Heart right ventricle (tissue), 16 donors: ENCODE measurements around the gene FRMD4B. TPM values are rescaled to one million over a fixed set of nuclear protein-coding genes. Genes with fewer than 3 reads are reported as not detected.

Experiments
- ATAC-seq, 8 donors: fragments of 200-7000 bp; cut with Tn5 transposase; one replicate each; pipeline ENCODE4 v1.9.1; 2020; ENCODE audit warnings: mild to moderate bottlenecking in 8 of 8, moderate library complexity in 8 of 8, moderate number of reproducible peaks in 1 of 8
- DNase-seq, 2 donors: peaks; one replicate each; pipeline ENCODE4 v3.0.0-alpha.2; 2020
- H3K27ac ChIP-seq, 10 donors: fragments of 200-600 bp; sonication (generic) in 2 of 10; one replicate each; pipeline versions ENCODE4 v1.5.0 to v1.8.0; 2020 to 2022; ENCODE audit warnings: mild to moderate bottlenecking in 3 of 10
- H3K27me3 ChIP-seq, 7 donors: fragments of 200-600 bp; one replicate each; pipeline ENCODE4 v1.8.0; 2021 to 2022; ENCODE audit warnings: mild to moderate bottlenecking in 2 of 7
- H3K36me3 ChIP-seq, 9 donors: fragments of 200-600 bp; sonication (generic) in 1 of 9; one replicate each; pipeline versions ENCODE4 v1.5.0 to v1.8.0; 2020 to 2022; ENCODE audit warnings: mild to moderate bottlenecking in 2 of 9
- H3K4me1 ChIP-seq, 9 donors: fragments of 200-600 bp; sonication (generic) in 1 of 9; one replicate each; pipeline versions ENCODE4 v1.5.0 to v1.8.0; 2020 to 2022; ENCODE audit warnings: mild to moderate bottlenecking in 4 of 9
- H3K4me3 ChIP-seq, 10 donors: fragments of 200-600 bp; sonication (generic) in 2 of 10; one replicate each; pipeline versions ENCODE4 v1.5.0 to v1.8.0; 2020 to 2022; ENCODE audit warnings: mild to moderate bottlenecking in 7 of 10, moderate library complexity in 2 of 10
- H3K9me3 ChIP-seq, 11 donors: fragments of 200-600 bp in 10 of 11; sonication (generic) in 2 of 11; one replicate each; pipeline versions ENCODE4 v1.5.0 to v1.8.0; 2013 to 2022; ENCODE audit warnings: mild to moderate bottlenecking in 2 of 11, control low read depth in 1 of 11, moderate library complexity in 1 of 11
- CTCF ChIP-seq, 9 donors: fragments of 200-600 bp; sonication (generic) in 2 of 9; IDR thresholded peaks; one replicate each; pipeline versions ENCODE4 v1.5.0 to v1.8.0; 2021 to 2022; ENCODE audit warnings: antibody characterized with exemption in 9 of 9, mild to moderate bottlenecking in 5 of 9, moderate library complexity in 1 of 9
- WGBS, 2 donors: extraction: QIAGEN DNeasy Blood & Tissue Kit; methylation state at CpG; one replicate each; pipeline ENCODE4 v1.1.7; 2013; ENCODE audit warnings: inconsistent platforms in 1 of 2; 5-methylcytosine and 5-hydroxymethylcytosine counted together
- intact Hi-C, 10 donors: fragments of 100-400 bp; cut with DNase I; formaldehyde crosslinking; loops; one replicate each; pipeline versions ENCODE4 v1.11.1 to v1.14.2; 2022
- polyA plus RNA-seq, 2 donors: library from polyadenylated mRNA; stranded (reverse); fragments of 200-250 nt; gene quantifications; one replicate each; pipeline ENCODE4 v1.2.3, GENCODE V29; 2013
- total RNA-seq, 10 donors: library from RNA; stranded (reverse); fragmentation: NEBNext Ultra II Directional in 3 of 10; extraction: Animal tissue kit (Norgen Biotek cat#: 25700) in 3 of 10; gene quantifications; one replicate each; pipeline versions ENCODE4 v1.2.1 to v1.2.4, GENCODE V29; 2021 to 2023
- donor health status: Arrhythmogenic right ventricular cardiomyopathy.
- donor health status: ischemic (EF 13 %, LVEDD 7.1; RV severe dilation, severe dysfunction).
- donor health status: healthy with polysubstance abuse.
- donor health status: DM: no; HTN: yes; CAD: no.
- donor health status: DM: no; HTN: no; CAD: no.
- donor health status: ischemic (EF 25% LVEDD 6.9; RV normal size, moderate dysfunction).
- donor health status: ischemic (EF 25% LVEDD 5.7; RV mildly dilated, moderate dysfunction).
- donor health status: healthy.
- donor health status: DM: yes; HTN: yes; CAD: no.
- donor health status: Ischemic cardiomyopathy.
- donor health status: ischemic (EF 35%, LVEDD 5.7; RV mildly dilated, moderate dysfunction).
- donor health status: nonischemic (EF 11% LVEDD 7.7; RV severe dilation, severe dysfunction).
- donor health status: DM: yes; HTN: yes; CAD: no.
- donor health status: PGD.
- donor health status: ischemic (EF 29% LVEDD 5.4; RV normal size, mild dysfunction).
- donor health status: nonischemic (EF 23%, LVEDD 6.1; RV moderate dilation, normal function).

Gene FRMD4B
- total and polyA plus RNA-seq, 12 donors = 4.1 to 31.0 (median 16.7) TPM

GRCh38 chr3:69328103-69328962, 57.6 kb downstream of the FRMD4B start:
- WGBS, 2 donors = 87 to 88% methylated on average over 4 of the region's 4 CpGs
- Histone ChIP-seq H3K27me3 (no peaks in the 10 kb centered on the region), H3K9me3 (no peaks in the 10 kb centered on the region), H3K4me1 (peaks cover 0 to 85% (median 67%) of the 10 kb centered on the region in 9 donors), H3K27ac (peak overlapping the region in 6 of 10 donors; percentile 28 to 88 (median 52)), H3K4me3 (no peak overlapping the region), H3K36me3 (no peaks in the 10 kb centered on the region)
- no peak for TF ChIP-seq CTCF (IDR thresholded peaks at IDR 0.05)
- intact Hi-C loops = loop anchor here in 7 of 10 donors (5.0 to 10.0 kb wide), 6 partner anchors 76 to 346 kb away; no protein-coding TSS in a partner anchor
- no peak for ATAC-seq
- no peak for DNase-seq

- no peaks in the 10 kb centered on the region for H3K27me3 ChIP-seq
- peak in 1 of 2 donors; percentile 21 for DNase-seq
- intact Hi-C loops = loop anchor here in 7 of 10 donors (5.0 to 10.0 kb wide), 6 partner anchors 78 to 348 kb away; no protein-coding TSS in a partner anchor
- peak overlapping the region in 4 of 10 donors; percentile 2 to 21 (median 7) for H3K4me3 ChIP-seq
- peak overlapping the region in 6 of 10 donors; percentile 25 to 88 (median 58) for H3K27ac ChIP-seq
- H3K36me3 ChIP-seq = no peaks in the 10 kb centered on the region
- no peaks in the 10 kb centered on the region for H3K9me3 ChIP-seq
- TF ChIP-seq CTCF (IDR thresholded peaks at IDR 0.05) = no peak
- 42 to 54% methylated on average over 4 of the region's 4 CpGs for WGBS, 2 donors
- peak in 1 of 8 donors; percentile 6 for ATAC-seq
- peaks cover 0 to 96% (median 73%) of the 10 kb centered on the region in 9 donors for H3K4me1 ChIP-seq
Observed at GRCh38 chr3:69326855-69327300, 59.0 kb downstream of the FRMD4B start.

GRCh38 chr3:69325151-69325550, 60.7 kb downstream of the FRMD4B start:
- WGBS, 2 donors = 66 to 76% methylated on average over 2 of the region's 2 CpGs
- Histone ChIP-seq H3K27me3 (no peaks in the 10 kb centered on the region), H3K4me3 (no peak overlapping the region), H3K36me3 (no peaks in the 10 kb centered on the region), H3K4me1 (peaks cover 0 to 99% (median 73%) of the 10 kb centered on the region in 9 donors), H3K27ac (peak overlapping the region in 3 of 10 donors; percentile 31 to 54 (median 41)), H3K9me3 (no peaks in the 10 kb centered on the region)
- intact Hi-C loops = loop anchor here in 8 of 10 donors (2.0 to 10.0 kb wide), 7 partner anchors 80 to 350 kb away; no protein-coding TSS in a partner anchor
- no peak for ATAC-seq
- DNase-seq = no peak
- no peak for TF ChIP-seq CTCF (IDR thresholded peaks at IDR 0.05)

- H3K27ac ChIP-seq = peak overlapping the region in 3 of 10 donors; percentile 41 to 82 (median 54)
- peak in 8 of 9 donors; percentile 30 to 66 (median 54) for TF ChIP-seq CTCF (IDR thresholded peaks at IDR 0.05)
- H3K4me1 ChIP-seq = peaks cover 0 to 99% (median 67%) of the 10 kb centered on the region in 9 donors
- H3K9me3 ChIP-seq = no peaks in the 10 kb centered on the region
- no peaks in the 10 kb centered on the region for H3K36me3 ChIP-seq
- H3K4me3 ChIP-seq = no peak overlapping the region
- ATAC-seq (peak in 2 of 8 donors; percentile 59 to 63), DNase-seq (no peak)
- 61 to 68% methylated on average over 7 of the region's 7 CpGs for WGBS, 2 donors
- H3K27me3 ChIP-seq = no peaks in the 10 kb centered on the region
- intact Hi-C loops = loop anchor here (2.0 to 10.0 kb wide), 9 partner anchors 63 to 350 kb away; partner anchors contain the start of gene FRMD4B (in 1 of the 10)
Observed at GRCh38 chr3:69324362-69325025, 61.4 kb downstream of the FRMD4B start.
